Epidermal melanocyte (primary cell): Measurements from ENCODE around the gene ZNF417.
"Not testable (repeated sequence)": the region's sequence is repeated elsewhere in the genome, so short reads cannot be mapped to it uniquely, and the experiment has no call there.

Source experiments
- DNase-seq: peaks from one replicate; pipeline ENCODE4 v3.0.0; 2011; ENCODE audit warnings: low spot score; ENCODE audit not compliant: insufficient read length

Gene ZNF417

GRCh38 chr19:57888107-57888559 is 28.3 kb downstream of the ZNF417 start:
- no peak for DNase-seq

- DNase-seq, result no peak
Observed at GRCh38 chr19:57887195-57887941, 29.0 kb downstream of the ZNF417 start.

- DNase-seq, result no peak
Observed at GRCh38 chr19:57886046-57886445, 30.3 kb downstream of the ZNF417 start.

GRCh38 chr19:57873883-57874799 is 42.3 kb downstream of the ZNF417 start:
- not testable (repeated sequence) for DNase-seq

- DNase-seq, result no peak
Observed at GRCh38 chr19:57872450-57872849, 43.9 kb downstream of the ZNF417 start.

- DNase-seq, result no peak
Observed at GRCh38 chr19:57870225-57870624, 46.2 kb downstream of the ZNF417 start.

GRCh38 chr19:57869655-57870054 is 46.7 kb downstream of the ZNF417 start:
- not testable (repeated sequence) for DNase-seq

GRCh38 chr19:57867868-57868492 is 48.4 kb downstream of the ZNF417 start:
- no peak for DNase-seq
